H1 (cell line): ENCODE data around the gene RAB3B.

Experiments
- ATF3 ChIP-seq: IDR thresholded peaks from 2 replicates; pipeline ENCODE4 v1.6.1; 2011; ENCODE audit warnings: low read depth, mild to moderate bottlenecking, low read length; ENCODE audit not compliant: insufficient read depth
- BRCA1 ChIP-seq: IDR thresholded peaks from 2 replicates; pipeline ENCODE4 v1.6.1; 2012; ENCODE audit warnings: low read depth, low read length, improper control_type of control experiment
- CHD7 ChIP-seq: fragments of 300-600 bp; sonication (generic); IDR thresholded peaks from 2 replicates; pipeline ENCODE4 v1.7.1; 2012; ENCODE audit warnings: low read length, moderate library complexity, mild to moderate bottlenecking, inconsistent platforms; ENCODE audit not compliant: insufficient replicate concordance
- CTCF ChIP-seq, 3 experiments: IDR thresholded peaks; 1 replicate in 2 of 3; 2 replicates in 1 of 3; pipeline versions ENCODE4 v1.5.1 to v1.6.1; 2011; ENCODE audit warnings: low read length in 3 of 3, mild to moderate bottlenecking in 3 of 3, inconsistent platforms in 2 of 3, low read depth in 1 of 3, moderate library complexity in 1 of 3; ENCODE audit not compliant: insufficient read depth in 1 of 3; ENCODE audit errors: control extremely low read depth in 1 of 3
- E2F6 ChIP-seq: IDR thresholded peaks from 2 replicates; pipeline ENCODE4 v1.6.1; 2012; ENCODE audit warnings: inconsistent platforms
- EP300 ChIP-seq, 2 experiments: IDR thresholded peaks; 1 replicate in 1 of 2; 2 replicates in 1 of 2; pipeline ENCODE4 v1.6.1; 2011 to 2012; ENCODE audit warnings: low read depth in 2 of 2, low read length in 2 of 2, mild to moderate bottlenecking in 2 of 2, borderline replicate concordance in 1 of 2, inconsistent platforms in 1 of 2, moderate library complexity in 1 of 2
- JUN ChIP-seq: IDR thresholded peaks from 2 replicates; pipeline ENCODE4 v1.6.1; 2011; ENCODE audit warnings: low read depth, mild to moderate bottlenecking, improper control_type of control experiment, low read length
- POLR2A ChIP-seq, 2 experiments: IDR thresholded peaks; 1 replicate in 1 of 2; 2 replicates in 1 of 2; pipeline ENCODE4 v1.6.1; 2011; ENCODE audit warnings: low read depth in 2 of 2, low read length in 2 of 2, mild to moderate bottlenecking in 2 of 2; ENCODE audit errors: control extremely low read depth in 1 of 2
- POLR2AphosphoS5 ChIP-seq: IDR thresholded peaks from 2 replicates; pipeline ENCODE4 v1.6.1; 2011; ENCODE audit warnings: low read depth, low read length
- SRF ChIP-seq: IDR thresholded peaks from 2 replicates; pipeline ENCODE4 v1.6.1; 2011; ENCODE audit warnings: mild to moderate bottlenecking, low read depth, low read length, moderate library complexity

- no peak for TF ChIP-seq POLR2A (IDR thresholded peaks at IDR 0.05; ENCODE audit: control extremely low read depth in 1 of 2, low read depth in 2 of 2, low read length in 2 of 2)
- no peak for TF ChIP-seq POLR2AphosphoS5
- TF ChIP-seq ATF3: no peak
- no peak for TF ChIP-seq CTCF (IDR thresholded peaks at IDR 0.05; ENCODE audit: control extremely low read depth in 1 of 3, insufficient read depth in 1 of 3, low read depth in 1 of 3, low read length in 3 of 3)
- TF ChIP-seq BRCA1: no peak
- TF ChIP-seq CHD7: no peak
- TF ChIP-seq E2F6: no peak
- no peak for TF ChIP-seq JUN
- no peak for TF ChIP-seq SRF
- TF ChIP-seq EP300 (IDR thresholded peaks at IDR 0.05; ENCODE audit: borderline replicate concordance in 1 of 2, low read depth in 2 of 2, low read length in 2 of 2): no peak
Observed at GRCh38 chr1:51867479-51868232, 122.8 kb downstream of the RAB3B start.
